Stimulated activated naive CD8-positive, alpha-beta T cell treated with anti-CD3 and anti-CD28 coated beads, Interleukin-15, Interleukin-2, amounts not matched to agents 100 U/mL and 50 U/mL, for 24 hours (primary cell): Measurements from ENCODE around the gene DDX41.
"Not testable (repeated sequence)": the region's sequence is repeated elsewhere in the genome, so short reads cannot be mapped to it uniquely, and the experiment has no call there.

Source experiments
- ATAC-seq: fragments of 150-1000 bp; cut with Tn5 transposase; one replicate; pipeline ENCODE4 v1.10.0; 2021
- DNase-seq: peaks from one replicate; pipeline ENCODE4 v3.0.0; 2021

DDX41 gene

DNA sequence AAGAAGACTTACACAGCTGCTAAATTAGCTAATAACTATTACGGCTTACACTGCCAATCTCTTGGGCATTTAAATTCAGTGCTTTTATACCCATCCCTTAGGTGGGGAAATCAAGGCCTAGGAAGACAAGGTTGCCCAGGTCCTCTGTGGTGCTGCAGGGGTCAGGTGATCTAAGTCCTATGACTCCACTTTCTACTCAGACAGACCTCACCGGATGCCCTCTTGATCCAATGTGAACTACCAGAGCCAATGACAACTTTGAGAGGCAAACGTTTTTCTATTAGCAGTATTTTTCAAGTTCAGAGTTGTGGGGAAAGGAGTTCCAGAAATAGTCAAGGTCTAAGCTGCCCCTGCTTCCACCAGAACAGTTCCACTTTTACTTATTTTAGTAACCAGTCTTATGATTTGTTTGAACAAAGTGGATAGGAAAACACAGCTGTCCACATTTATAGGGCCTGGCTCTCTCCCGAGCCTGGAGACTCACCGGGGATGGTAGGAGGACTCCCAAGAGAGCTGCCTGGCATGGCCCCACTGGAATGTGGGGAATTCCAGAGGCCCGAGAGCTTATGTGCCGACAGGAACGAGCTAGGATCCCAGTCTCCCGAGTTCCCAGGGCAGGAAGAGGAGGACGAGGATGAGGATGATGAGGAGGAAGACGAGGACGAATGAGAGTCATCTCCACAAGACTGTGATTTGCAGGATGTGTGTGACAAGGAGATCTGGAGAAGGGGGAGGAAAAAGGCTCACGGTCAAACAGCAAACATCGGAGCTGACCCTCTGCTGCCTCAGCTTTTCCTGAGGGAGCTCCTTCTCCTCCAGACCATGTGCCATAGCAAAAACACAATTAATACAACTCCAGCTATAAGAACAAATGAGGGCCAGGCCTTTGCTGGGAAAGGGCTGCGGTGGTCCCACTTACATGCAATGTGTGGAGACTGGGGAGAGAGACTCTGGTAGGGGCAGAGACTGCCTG is 20.9 kb upstream of the DDX41 start:
- DNase-seq (no peak), ATAC-seq (no peak)

DNA sequence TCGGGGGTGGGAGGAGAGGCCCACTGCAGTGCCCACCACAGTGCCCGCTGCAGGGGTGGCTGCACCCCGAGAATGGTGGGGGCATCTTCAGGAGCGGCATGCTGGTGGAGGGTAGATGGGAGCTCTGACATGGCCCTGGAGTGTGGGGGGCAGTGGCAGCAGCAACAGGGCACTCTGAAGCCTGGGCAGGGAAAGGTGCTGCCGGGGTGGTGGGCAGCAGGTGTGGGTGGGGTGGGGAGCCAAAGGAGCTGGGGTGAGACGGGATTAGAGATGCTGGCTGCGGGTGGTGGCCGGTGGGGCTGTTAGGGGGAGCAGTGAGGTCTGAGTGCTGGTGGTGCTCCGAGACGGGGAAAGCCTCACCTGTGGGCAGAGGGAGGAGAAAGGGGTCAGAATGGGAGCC is 19.6 kb upstream of the DDX41 start:
- ATAC-seq (no peak), DNase-seq (no peak)

- no peak for DNase-seq
- no peak for ATAC-seq
Observed at GRCh38 chr5:177535125-177535524, 18.4 kb upstream of the DDX41 start.

- not testable (repeated sequence) for ATAC-seq
Observed at GRCh38 chr5:177534433-177534832, 17.7 kb upstream of the DDX41 start.

GRCh38 chr5:177531209-177531940 is 14.6 kb upstream of the DDX41 start:
- ATAC-seq = no peak
- DNase-seq = no peak

More at GRCh38 chr5:177534433-177534832, 17.7 kb upstream of the DDX41 start:
- not testable (repeated sequence) for DNase-seq

GRCh38 chr5:177530638-177531037 is 13.9 kb upstream of the DDX41 start:
- DNase-seq = no peak
- no peak for ATAC-seq

DNA sequence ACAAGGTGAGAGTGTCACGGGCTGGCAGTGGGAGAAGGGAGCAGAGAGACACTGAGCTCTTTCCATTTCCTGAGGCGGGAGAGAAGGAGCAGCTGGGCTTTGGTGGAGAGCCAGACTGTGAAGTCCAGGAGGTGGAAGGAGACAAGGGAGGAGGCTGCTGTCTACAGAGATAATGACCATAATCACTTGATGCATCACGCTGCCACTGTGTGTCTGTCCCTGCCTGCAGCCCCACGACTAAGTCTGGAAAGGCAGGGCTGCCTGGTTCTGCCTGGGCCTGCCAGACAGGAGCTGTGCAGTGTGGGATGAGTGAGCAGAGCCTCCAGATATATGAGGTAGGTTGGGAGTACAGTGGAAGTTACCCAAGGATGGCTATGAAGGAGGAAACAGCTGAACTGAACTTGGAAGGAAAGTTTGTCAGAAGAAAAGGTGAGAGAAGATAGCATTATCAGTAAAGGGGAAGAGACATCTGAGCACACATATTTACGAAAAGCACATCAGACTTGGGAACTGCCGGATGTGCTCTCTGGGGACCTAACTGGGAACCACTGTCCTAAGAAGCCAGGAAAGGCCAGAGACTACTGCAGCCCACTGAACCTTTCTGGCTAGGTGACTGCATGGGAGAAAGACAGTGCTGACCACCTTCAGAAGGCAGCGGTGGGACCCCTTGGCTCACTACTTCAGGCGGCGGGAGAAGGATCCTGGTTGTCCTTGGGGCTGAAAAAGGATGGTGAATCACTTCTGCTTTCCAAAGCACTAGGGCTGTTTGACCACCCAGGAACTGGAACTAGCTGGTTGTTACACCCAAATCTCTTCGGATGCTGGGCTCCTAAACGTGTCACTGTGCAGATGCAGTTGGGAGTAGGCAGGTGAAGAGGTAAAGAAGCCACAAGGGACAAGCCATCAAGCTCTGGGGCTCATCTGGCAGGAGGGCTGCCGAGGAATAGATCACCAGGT is 12.8 kb upstream of the DDX41 start:
- no peak for DNase-seq

DNA sequence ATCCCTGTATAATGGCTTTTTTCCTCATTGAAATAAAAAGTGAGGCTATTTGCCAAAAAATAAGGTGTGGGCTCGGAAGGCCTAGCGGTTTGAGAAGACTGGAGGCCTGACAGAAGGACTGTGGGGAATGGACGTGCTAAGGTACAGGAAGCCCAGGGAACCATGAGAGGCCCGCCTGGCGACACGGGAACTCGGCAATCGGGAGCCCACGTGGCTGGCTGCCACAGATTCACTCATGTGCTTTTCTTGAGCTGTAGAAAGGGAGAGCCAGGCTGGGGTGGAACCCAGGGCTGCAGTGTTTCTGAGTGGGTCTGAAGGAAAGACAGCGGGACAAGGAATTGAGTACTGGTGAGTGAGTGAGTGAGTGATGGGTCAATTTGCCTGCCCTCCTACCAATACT is 11.9 kb upstream of the DDX41 start:
- no peak for ATAC-seq
- no peak for DNase-seq

More for the DNA sequence above, 12.8 kb upstream of the DDX41 start:
- no peak for ATAC-seq

DNA sequence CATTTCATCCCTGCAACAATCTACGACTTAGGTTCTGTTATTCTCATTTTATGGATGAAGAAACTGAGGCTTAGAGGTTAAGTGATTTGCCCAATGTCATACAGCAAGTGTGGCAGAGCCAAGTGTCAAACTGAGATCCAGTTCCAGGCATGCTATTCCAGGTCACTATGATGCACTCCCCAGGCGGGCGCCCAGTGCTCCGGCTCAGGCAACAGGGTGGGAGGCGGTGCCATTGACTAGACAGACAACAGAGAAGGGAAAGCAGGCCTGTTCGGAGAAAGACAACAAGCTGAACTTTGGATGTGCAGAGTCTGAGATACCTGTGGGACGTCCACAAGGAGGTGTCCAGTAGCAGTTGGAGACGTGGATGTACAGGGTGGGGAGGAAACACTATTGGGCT is 10.8 kb upstream of the DDX41 start:
- DNase-seq = no peak
- no peak for ATAC-seq

- DNase-seq (no peak), ATAC-seq (no peak)
Observed at GRCh38 chr5:177526791-177527190, 10.0 kb upstream of the DDX41 start.

GRCh38 chr5:177526191-177526590 is 9.4 kb upstream of the DDX41 start:
- DNase-seq (no peak), ATAC-seq (no peak)

GRCh38 chr5:177524941-177525655 is 8.3 kb upstream of the DDX41 start:
- no peak for ATAC-seq

GRCh38 chr5:177524539-177524900 is 7.8 kb upstream of the DDX41 start:
- DNase-seq (no peak), ATAC-seq (no peak)

More at GRCh38 chr5:177524941-177525655, 8.3 kb upstream of the DDX41 start:
- DNase-seq = no peak

DNA sequence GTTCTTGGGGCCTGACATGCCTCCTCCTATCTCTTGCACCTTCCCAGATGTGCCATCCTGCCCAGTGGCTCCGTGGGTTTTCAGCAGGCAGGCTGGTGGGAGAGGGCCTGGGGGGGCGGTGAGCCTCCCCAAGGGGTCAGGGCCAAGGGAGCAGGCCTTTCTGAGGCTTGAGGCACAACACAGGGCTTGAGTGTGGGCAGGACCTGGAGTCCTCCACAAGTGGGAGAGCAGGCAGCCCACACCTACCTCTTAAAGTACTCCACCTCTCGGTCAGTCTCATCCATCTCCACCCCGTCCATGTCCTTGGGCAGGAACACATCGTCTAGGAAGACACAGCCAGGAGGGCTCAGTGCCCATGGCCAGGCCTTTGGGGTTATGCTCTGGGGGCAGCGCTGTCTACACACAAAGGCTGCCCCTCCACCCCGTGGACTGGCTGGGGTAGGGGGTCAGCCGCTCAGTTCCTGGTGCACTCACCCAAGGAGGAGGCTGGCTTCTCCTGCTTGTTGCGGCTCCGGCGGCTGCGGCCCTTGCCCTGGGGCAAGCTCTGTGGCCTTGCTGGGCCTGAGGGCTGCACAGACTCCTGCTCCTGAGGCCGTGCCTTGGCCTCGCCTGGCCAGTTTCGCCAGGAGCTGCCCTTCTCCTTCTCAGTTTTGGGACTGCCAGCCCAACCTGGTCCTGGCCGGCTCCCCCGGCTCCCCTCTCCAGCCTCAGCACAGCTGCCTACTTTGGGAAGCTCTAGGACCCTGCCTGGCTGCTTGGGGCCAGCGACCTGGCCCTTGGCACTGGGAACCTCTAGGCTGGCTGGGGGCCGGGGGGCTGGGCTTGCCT is 7.2 kb upstream of the DDX41 start:
- no peak for ATAC-seq
- DNase-seq = no peak

DNA sequence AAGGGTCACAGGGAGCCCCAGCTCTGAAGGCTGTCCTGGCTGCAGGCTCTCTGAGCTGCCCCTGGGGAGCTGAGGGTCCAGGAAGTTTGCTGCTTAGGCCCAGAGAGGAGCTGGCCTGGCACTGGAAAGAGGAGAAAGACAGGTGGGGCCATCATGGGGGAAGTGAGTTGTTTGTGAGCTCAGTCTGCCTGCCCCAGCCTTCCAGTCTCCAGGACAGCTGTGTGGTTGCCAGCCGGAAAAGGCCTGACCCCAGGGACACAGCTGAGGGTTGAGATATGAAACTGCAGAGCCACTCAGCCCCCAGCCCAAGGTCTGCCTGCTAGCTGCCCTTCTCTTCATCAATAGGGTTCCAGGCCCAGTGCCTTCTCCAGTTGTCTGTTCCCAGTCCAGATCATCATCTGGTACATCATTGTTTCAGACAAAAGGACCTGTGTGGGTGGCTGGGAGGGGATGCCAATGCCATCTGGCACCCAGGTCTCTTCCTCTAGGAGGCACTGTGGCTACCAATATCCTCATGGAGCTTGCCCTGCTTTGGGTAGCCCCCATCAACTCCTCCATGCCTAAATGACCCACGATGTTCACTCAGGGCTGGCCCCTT is 4.3 kb upstream of the DDX41 start:
- DNase-seq = no peak
- ATAC-seq = no peak

DNA sequence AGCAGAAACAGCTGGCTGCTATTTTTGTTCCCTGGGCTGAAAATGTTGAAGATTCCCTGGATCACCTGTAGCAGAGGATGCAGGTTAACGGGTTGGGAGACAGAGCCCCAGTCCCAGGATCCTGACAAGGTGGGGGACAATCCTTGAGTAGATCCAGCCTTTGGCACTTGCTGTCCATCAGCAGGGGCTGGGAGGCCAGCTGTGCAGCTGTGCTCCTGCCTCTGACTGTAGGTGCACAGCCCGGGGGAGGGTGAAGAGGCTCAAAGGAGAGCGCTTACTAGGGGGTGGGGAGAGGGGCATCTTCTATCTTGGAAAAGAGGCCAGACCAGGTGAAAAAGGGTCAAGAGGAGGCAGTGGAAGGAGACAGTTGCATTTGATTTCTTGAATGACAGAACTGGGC is 3.5 kb upstream of the DDX41 start:
- no peak for DNase-seq
- ATAC-seq = no peak

DNA sequence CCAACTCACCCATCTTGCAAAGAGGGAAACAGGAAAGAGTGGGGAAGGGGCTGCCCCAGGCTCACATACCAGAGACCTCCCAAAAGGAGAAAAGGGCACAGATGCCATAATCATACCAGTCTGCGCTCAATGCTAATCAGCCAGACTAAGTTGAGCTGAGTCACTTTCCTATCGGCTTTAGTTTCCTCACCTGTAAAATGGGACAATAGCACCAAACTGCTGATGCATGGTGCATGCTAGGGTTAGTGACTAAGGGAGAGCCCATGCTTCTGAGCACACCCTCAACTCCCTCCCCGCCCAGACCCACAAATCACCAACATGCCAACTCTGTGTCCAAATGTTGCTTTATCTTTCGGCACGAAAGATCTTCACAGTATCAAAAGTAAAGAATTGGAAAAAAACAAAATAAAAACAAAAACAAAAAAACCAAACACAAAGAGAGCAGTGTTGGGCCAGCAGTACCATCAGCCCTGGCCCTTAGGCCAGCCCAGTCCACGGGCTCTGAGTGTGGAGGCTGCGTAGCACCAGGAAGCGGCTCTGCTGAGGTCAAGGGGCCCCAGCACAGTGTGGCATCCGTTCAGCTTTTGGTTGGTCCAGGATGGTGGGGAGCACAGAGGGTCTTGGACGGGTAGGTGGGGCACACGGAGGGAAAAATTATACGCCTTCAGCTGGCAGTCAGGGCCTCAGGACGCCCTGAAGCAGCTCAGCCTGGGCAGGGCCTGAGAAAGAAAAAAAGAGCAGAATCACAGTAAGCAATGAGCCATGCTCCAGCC is 2.9 kb upstream of the DDX41 start:
- ATAC-seq (no peak), DNase-seq (no peak)

GRCh38 chr5:177515580-177515979 is 1.2 kb downstream of the DDX41 start:
- DNase-seq (no peak), ATAC-seq (no peak)

GRCh38 chr5:177514541-177514940 is 2.2 kb downstream of the DDX41 start:
- ATAC-seq (no peak), DNase-seq (no peak)
